ENCODE measurements around the gene SBNO2.

DNA sequence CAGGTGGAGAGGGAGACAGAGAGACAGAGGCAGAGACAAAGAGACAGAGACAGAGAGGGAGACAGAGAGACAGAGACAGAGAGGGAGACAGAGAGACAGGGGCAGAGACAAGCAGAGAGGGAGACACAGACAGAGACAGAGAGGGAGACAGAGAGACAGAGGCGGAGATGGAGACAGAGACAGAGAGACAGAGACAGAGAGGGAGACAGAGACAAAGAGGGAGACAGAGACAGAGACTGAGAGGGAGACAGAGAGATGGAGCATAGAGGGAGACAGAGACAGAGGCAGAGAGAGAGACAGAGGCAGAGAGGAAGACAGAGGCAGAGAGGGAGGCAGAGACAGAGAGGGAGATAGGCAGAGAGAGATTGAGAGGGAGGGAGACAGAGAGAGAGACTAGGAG is 29.3 kb downstream of the SBNO2 start:
- TF ChIP-seq, protein P1, sequence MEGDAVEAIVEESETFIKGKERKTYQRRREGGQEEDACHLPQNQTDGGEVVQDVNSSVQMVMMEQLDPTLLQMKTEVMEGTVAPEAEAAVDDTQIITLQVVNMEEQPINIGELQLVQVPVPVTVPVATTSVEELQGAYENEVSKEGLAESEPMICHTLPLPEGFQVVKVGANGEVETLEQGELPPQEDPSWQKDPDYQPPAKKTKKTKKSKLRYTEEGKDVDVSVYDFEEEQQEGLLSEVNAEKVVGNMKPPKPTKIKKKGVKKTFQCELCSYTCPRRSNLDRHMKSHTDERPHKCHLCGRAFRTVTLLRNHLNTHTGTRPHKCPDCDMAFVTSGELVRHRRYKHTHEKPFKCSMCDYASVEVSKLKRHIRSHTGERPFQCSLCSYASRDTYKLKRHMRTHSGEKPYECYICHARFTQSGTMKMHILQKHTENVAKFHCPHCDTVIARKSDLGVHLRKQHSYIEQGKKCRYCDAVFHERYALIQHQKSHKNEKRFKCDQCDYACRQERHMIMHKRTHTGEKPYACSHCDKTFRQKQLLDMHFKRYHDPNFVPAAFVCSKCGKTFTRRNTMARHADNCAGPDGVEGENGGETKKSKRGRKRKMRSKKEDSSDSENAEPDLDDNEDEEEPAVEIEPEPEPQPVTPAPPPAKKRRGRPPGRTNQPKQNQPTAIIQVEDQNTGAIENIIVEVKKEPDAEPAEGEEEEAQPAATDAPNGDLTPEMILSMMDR (conservative IDR thresholded peaks at IDR 0.05; ENCODE audit: low read depth in 2 of 2): no peak
- TF ChIP-seq POLR2AphosphoS5 (IDR thresholded peaks at IDR 0.05; ENCODE audit: low read depth) (no peak), CREB1 (CRISPR knock-in tag; IDR thresholded peaks at IDR 0.05; ENCODE audit: low read depth) (no peak), EZH2 (IDR thresholded peaks at IDR 0.05; ENCODE audit: low read depth, unreplicated experiment) (no peak), JUNB (IDR thresholded peaks at IDR 0.05; ENCODE audit: unreplicated experiment) (no peak), EZH2phosphoT487 (IDR thresholded peaks at IDR 0.05; ENCODE audit: unreplicated experiment) (no peak), ZNF114 (CRISPR knock-in tag; IDR thresholded peaks at IDR 0.05) (no peak), NANOG (IDR thresholded peaks at IDR 0.05; ENCODE audit: borderline replicate concordance) (no peak), STAT1 (IDR thresholded peaks at IDR 0.05; ENCODE audit: unreplicated experiment) (no peak)
- TF ChIP-seq, protein P2, sequence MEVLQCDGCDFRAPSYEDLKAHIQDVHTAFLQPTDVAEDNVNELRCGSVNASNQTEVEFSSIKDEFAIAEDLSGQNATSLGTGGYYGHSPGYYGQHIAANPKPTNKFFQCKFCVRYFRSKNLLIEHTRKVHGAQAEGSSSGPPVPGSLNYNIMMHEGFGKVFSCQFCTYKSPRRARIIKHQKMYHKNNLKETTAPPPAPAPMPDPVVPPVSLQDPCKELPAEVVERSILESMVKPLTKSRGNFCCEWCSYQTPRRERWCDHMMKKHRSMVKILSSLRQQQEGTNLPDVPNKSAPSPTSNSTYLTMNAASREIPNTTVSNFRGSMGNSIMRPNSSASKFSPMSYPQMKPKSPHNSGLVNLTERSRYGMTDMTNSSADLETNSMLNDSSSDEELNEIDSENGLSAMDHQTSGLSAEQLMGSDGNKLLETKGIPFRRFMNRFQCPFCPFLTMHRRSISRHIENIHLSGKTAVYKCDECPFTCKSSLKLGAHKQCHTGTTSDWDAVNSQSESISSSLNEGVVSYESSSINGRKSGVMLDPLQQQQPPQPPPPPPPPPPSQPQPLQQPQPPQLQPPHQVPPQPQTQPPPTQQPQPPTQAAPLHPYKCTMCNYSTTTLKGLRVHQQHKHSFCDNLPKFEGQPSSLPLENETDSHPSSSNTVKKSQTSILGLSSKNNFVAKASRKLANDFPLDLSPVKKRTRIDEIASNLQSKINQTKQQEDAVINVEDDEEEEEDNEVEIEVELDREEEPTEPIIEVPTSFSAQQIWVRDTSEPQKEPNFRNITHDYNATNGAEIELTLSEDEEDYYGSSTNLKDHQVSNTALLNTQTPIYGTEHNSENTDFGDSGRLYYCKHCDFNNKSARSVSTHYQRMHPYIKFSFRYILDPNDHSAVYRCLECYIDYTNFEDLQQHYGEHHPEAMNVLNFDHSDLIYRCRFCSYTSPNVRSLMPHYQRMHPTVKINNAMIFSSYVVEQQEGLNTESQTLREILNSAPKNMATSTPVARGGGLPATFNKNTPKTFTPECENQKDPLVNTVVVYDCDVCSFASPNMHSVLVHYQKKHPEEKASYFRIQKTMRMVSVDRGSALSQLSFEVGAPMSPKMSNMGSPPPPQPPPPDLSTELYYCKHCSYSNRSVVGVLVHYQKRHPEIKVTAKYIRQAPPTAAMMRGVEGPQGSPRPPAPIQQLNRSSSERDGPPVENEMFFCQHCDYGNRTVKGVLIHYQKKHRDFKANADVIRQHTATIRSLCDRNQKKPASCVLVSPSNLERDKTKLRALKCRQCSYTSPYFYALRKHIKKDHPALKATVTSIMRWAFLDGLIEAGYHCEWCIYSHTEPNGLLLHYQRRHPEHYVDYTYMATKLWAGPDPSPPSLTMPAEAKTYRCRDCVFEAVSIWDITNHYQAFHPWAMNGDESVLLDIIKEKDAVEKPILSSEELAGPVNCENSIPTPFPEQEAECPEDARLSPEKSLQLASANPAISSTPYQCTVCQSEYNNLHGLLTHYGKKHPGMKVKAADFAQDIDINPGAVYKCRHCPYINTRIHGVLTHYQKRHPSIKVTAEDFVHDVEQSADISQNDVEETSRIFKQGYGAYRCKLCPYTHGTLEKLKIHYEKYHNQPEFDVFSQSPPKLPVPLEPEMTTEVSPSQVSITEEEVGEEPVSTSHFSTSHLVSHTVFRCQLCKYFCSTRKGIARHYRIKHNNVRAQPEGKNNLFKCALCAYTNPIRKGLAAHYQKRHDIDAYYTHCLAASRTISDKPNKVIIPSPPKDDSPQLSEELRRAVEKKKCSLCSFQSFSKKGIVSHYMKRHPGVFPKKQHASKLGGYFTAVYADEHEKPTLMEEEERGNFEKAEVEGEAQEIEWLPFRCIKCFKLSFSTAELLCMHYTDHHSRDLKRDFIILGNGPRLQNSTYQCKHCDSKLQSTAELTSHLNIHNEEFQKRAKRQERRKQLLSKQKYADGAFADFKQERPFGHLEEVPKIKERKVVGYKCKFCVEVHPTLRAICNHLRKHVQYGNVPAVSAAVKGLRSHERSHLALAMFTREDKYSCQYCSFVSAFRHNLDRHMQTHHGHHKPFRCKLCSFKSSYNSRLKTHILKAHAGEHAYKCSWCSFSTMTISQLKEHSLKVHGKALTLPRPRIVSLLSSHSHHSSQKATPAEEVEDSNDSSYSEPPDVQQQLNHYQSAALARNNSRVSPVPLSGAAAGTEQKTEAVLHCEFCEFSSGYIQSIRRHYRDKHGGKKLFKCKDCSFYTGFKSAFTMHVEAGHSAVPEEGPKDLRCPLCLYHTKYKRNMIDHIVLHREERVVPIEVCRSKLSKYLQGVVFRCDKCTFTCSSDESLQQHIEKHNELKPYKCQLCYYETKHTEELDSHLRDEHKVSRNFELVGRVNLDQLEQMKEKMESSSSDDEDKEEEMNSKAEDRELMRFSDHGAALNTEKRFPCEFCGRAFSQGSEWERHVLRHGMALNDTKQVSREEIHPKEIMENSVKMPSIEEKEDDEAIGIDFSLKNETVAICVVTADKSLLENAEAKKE (CRISPR knock-in tag; IDR thresholded peaks at IDR 0.05): no peak
- TF ChIP-seq, protein P3, sequence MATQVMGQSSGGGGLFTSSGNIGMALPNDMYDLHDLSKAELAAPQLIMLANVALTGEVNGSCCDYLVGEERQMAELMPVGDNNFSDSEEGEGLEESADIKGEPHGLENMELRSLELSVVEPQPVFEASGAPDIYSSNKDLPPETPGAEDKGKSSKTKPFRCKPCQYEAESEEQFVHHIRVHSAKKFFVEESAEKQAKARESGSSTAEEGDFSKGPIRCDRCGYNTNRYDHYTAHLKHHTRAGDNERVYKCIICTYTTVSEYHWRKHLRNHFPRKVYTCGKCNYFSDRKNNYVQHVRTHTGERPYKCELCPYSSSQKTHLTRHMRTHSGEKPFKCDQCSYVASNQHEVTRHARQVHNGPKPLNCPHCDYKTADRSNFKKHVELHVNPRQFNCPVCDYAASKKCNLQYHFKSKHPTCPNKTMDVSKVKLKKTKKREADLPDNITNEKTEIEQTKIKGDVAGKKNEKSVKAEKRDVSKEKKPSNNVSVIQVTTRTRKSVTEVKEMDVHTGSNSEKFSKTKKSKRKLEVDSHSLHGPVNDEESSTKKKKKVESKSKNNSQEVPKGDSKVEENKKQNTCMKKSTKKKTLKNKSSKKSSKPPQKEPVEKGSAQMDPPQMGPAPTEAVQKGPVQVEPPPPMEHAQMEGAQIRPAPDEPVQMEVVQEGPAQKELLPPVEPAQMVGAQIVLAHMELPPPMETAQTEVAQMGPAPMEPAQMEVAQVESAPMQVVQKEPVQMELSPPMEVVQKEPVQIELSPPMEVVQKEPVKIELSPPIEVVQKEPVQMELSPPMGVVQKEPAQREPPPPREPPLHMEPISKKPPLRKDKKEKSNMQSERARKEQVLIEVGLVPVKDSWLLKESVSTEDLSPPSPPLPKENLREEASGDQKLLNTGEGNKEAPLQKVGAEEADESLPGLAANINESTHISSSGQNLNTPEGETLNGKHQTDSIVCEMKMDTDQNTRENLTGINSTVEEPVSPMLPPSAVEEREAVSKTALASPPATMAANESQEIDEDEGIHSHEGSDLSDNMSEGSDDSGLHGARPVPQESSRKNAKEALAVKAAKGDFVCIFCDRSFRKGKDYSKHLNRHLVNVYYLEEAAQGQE (IDR thresholded peaks at IDR 0.05; ENCODE audit: unreplicated experiment): no peak
- TF ChIP-seq, protein P4, sequence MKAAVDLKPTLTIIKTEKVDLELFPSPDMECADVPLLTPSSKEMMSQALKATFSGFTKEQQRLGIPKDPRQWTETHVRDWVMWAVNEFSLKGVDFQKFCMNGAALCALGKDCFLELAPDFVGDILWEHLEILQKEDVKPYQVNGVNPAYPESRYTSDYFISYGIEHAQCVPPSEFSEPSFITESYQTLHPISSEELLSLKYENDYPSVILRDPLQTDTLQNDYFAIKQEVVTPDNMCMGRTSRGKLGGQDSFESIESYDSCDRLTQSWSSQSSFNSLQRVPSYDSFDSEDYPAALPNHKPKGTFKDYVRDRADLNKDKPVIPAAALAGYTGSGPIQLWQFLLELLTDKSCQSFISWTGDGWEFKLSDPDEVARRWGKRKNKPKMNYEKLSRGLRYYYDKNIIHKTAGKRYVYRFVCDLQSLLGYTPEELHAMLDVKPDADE (IDR thresholded peaks at IDR 0.05): no peak

Data from GM23338 (cell line).